ENCODE results near the gene MYBPC2. TPM values are rescaled to one million over a fixed set of nuclear protein-coding genes. Genes with fewer than 3 reads are reported as not detected.

The MYBPC2 gene
- total RNA-seq, 4 donors from 2014 or later, result 0.13 TPM; not detected in 3

- peaks cover 0 to 6% of the 10 kb centered on the region in 2 donors for H3K4me1 ChIP-seq
- DNase-seq, result no peak
- WGBS, 2 donors, result 84 to 92% methylated on average over 9 to 19 of the region's 35 CpGs
- H3K4me3 ChIP-seq (replicated peaks in 1 of 3), result no peak overlapping the region
- intact Hi-C loops (cut with DNase I), result loop anchor here (5.0 kb wide), 1 partner anchor 54 kb away; no protein-coding TSS in a partner anchor
- H3K9me3 ChIP-seq, result no peaks in the 10 kb centered on the region
- no peak overlapping the region for H3K27ac ChIP-seq
- H3K36me3 ChIP-seq, result no peaks in the 10 kb centered on the region
- TF ChIP-seq POLR2A (IDR thresholded peaks at IDR 0.05) (no peak), CTCF (IDR thresholded peaks at IDR 0.05) (no peak)
- H3K27me3 ChIP-seq, result peaks cover 13% of the 10 kb centered on the region
Observed at GRCh38 chr19:50416034-50416977, 16.4 kb upstream of the MYBPC2 start.

GRCh38 chr19:50417111-50418081 is 15.3 kb upstream of the MYBPC2 start:
- TF ChIP-seq POLR2A (IDR thresholded peaks at IDR 0.05), result no peak
- no peak for TF ChIP-seq CTCF (IDR thresholded peaks at IDR 0.05)
- H3K36me3 ChIP-seq, result no peaks in the 10 kb centered on the region
- no peaks in the 10 kb centered on the region for H3K9me3 ChIP-seq
- H3K4me3 ChIP-seq (replicated peaks in 1 of 3), result no peak overlapping the region
- DNase-seq, result no peak
- H3K4me1 ChIP-seq, result peaks cover 0 to 6% of the 10 kb centered on the region in 2 donors
- H3K27me3 ChIP-seq, result peaks cover 13% of the 10 kb centered on the region
- 86 to 88% methylated on average over 14 to 19 of the region's 42 CpGs for WGBS, 2 donors
- intact Hi-C loops (cut with DNase I), result loop anchor here (5.0 kb wide), 1 partner anchor 55 kb away; no protein-coding TSS in a partner anchor
- no peak overlapping the region for H3K27ac ChIP-seq

DNA sequence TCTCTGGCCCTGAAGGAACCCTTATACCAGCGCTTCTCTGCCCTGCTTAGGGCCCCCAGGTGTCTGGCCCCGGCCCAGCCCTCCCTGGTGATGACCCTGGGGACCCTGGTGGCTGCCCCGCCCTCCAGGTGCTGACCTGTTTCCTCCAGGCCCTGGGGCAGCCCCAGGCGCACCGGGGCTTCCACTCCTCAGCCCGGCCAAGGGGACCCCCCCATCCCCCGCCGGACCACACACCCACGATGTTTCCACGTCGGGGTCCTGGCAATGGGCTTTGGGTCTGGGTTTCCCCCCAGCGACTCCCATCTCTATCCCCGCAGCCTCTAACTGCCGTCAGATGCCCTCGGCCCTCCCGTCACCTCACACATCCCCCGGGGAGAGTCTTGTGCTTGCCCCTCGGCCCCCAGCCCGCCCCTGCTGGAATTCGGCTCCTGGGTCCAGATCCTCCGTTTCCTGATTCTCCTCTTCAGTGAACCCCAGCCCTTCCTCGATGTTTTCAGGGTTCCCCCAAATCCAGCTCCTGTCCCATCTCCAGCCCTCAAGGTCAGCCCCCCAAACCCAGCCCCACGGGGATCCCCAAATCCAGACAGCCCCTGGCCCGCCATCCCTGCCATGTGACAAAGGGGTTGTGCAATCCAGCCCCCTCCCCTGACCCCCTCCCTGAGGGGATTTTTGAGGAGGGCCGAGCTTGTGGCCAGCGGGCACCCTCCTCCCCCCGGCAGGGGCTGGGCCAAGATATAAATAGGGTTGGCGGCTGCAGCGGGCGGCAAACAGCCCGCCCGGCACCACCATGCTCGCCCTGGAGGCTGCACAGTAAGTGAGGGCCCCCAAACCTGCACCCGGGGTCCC is 14.3 kb upstream of the MYBPC2 start, which contains the start of gene SPIB:
Gene SPIB (plus strand): TSS at position 763 of the 846 bp plus-strand sequence. CDS start 25 bp downstream, at position 788.
- no peaks in the 10 kb centered on the region for H3K9me3 ChIP-seq
- no peak within 1 kb of the TSS for H3K4me3 ChIP-seq (replicated peaks in 1 of 3)
- 22 to 26% methylated on average over 12 to 34 of the region's 34 CpGs for WGBS, 2 donors
- no peak within 1 kb of the TSS for H3K27ac ChIP-seq
- intact Hi-C loops (cut with DNase I), result loop anchor here (5.0 kb wide), 1 partner anchor 56 kb away; no protein-coding TSS in a partner anchor
- H3K4me1 ChIP-seq, result peaks cover 0 to 6% of the 10 kb centered on the region in 2 donors
- H3K36me3 ChIP-seq, result no peaks in the 10 kb centered on the region
- H3K27me3 ChIP-seq, result peaks cover 13% of the 10 kb centered on the region
- no peak for TF ChIP-seq CTCF (IDR thresholded peaks at IDR 0.05)
- no peak for TF ChIP-seq POLR2A (IDR thresholded peaks at IDR 0.05)
- no peak for DNase-seq

GRCh38 chr19:50419022-50419579 is 13.6 kb upstream of the MYBPC2 start:
- Histone ChIP-seq H3K36me3 (no peaks in the 10 kb centered on the region), H3K9me3 (no peaks in the 10 kb centered on the region), H3K4me1 (peaks cover 0 to 6% of the 10 kb centered on the region in 2 donors), H3K27ac (no peak overlapping the region), H3K4me3 (replicated peaks in 1 of 3) (no peak overlapping the region), H3K27me3 (peaks cover 13% of the 10 kb centered on the region)
- 17 to 18% methylated on average over 14 of the region's 14 CpGs for WGBS, 2 donors
- intact Hi-C loops (cut with DNase I), result loop anchor here (5.0 kb wide), 1 partner anchor 57 kb away; no protein-coding TSS in a partner anchor
- DNase-seq, result no peak
- TF ChIP-seq CTCF (IDR thresholded peaks at IDR 0.05), result no peak
- no peak for TF ChIP-seq POLR2A (IDR thresholded peaks at IDR 0.05)

Data from thyroid gland (tissue), 4 donors.